Endothelial cell of umbilical vein (primary cell): ENCODE measurements around the gene ZFYVE28. TPM values are rescaled to one million over a fixed set of nuclear protein-coding genes. Genes with fewer than 3 reads are reported as not detected.

Experiments
- BruUV-seq: library from RNA; stranded (reverse); fragments of 400-500 nt; replicated peaks from 2 replicates; lab custom pipeline; 2021; lab: Mats Ljungman, UMichigan
- CTCF ChIA-PET: fragments of 300-600, 350-600 bp; sonication (Branson Sonifier 250); formaldehyde crosslinking; loops from one replicate; lab custom pipeline; 2021; ENCODE audit warnings: antibody characterized with exemption, inconsistent platforms; lab: Charles Lee
- POLR2A ChIA-PET: fragments of 300-600, 350-600 bp; sonication (Branson Sonifier 250); formaldehyde crosslinking; loops from one replicate; lab custom pipeline; 2021; ENCODE audit warnings: antibody characterized with exemption, inconsistent platforms; lab: Charles Lee
- DNase-seq: peaks from one replicate; pipeline ENCODE4 v3.0.0-alpha.2; 2011; ENCODE audit warnings: low read depth, low spot score
- FAIRE-seq: peaks from 2 replicates; lab custom pipeline; 2011; peaks lifted over from hg19 to GRCh38; lab: Jason Lieb, UNC
- H2AFZ ChIP-seq: 2 replicates; pipeline ENCODE4 v1.6.0; 2012; ENCODE audit warnings: low read depth, low read length, control low read depth, inconsistent platforms
- H3K27ac ChIP-seq: 2 replicates; pipeline ENCODE4 v1.5.1; 2011; ENCODE audit warnings: low read depth, mild to moderate bottlenecking, control low read depth, low read length, moderate library complexity; ENCODE audit not compliant: insufficient read depth
- H3K27me3 ChIP-seq, 2 experiments: 2 replicates each; pipeline versions ENCODE4 v1.6.0 to v1.6.1; 2011; ENCODE audit warnings: low read length in 2 of 2, mixed read lengths in 1 of 2; ENCODE audit not compliant: control insufficient read depth in 2 of 2, insufficient read depth in 2 of 2
- H3K36me3 ChIP-seq, 2 experiments: 2 replicates in 1 of 2; 3 replicates in 1 of 2; pipeline ENCODE4 v1.5.1; 2011; ENCODE audit warnings: low read length in 2 of 2, mild to moderate bottlenecking in 1 of 2, moderate library complexity in 1 of 2; ENCODE audit not compliant: control insufficient read depth in 2 of 2, insufficient read depth in 2 of 2; ENCODE audit errors: extremely low read depth in 1 of 2
- H3K4me1 ChIP-seq: 3 replicates; pipeline ENCODE4 v1.5.1; 2011; ENCODE audit warnings: mild to moderate bottlenecking, low read length; ENCODE audit not compliant: control insufficient read depth, insufficient read depth; ENCODE audit errors: extremely low read depth
- H3K4me2 ChIP-seq: 2 replicates; pipeline ENCODE4 v1.6.1; 2011; ENCODE audit warnings: low read length, control low read depth, mixed read lengths; ENCODE audit not compliant: insufficient read depth
- H3K4me3 ChIP-seq, 3 experiments: fragments of 200-600 bp in 1 of 3; sonication (generic), shearing (Covaris generic) in 1 of 3; replicated peaks in 1 of 3; 2 replicates each; pipeline ENCODE4 v1.5.1; 2011 to 2016; ENCODE audit warnings: control low read depth in 3 of 3, low read length in 3 of 3, mild to moderate bottlenecking in 2 of 3, inconsistent platforms in 1 of 3, low read depth in 1 of 3, moderate library complexity in 1 of 3; ENCODE audit not compliant: insufficient read depth in 1 of 3
- H3K79me2 ChIP-seq: 2 replicates; pipeline ENCODE4 v1.6.0; 2012; ENCODE audit warnings: low read length, inconsistent platforms; ENCODE audit not compliant: control insufficient read depth, insufficient read depth
- H3K9ac ChIP-seq: replicated peaks from 2 replicates; pipeline ENCODE3; 2011; ENCODE audit warnings: low read length, control low read depth; ENCODE audit not compliant: insufficient read depth; ENCODE audit errors: extremely low read depth
- H3K9me1 ChIP-seq: replicated peaks from 3 replicates; pipeline ENCODE4 v1.6.0; 2011; ENCODE audit warnings: mild to moderate bottlenecking, low read length; ENCODE audit not compliant: control insufficient read depth, insufficient read depth; ENCODE audit errors: extremely low read depth
- H3K9me3 ChIP-seq: replicated peaks from 2 replicates; pipeline ENCODE4 v1.5.1; 2012; ENCODE audit warnings: low read length, inconsistent platforms; ENCODE audit not compliant: control insufficient read depth, insufficient read depth
- H4K20me1 ChIP-seq: replicated peaks from 2 replicates; pipeline ENCODE3; 2011; ENCODE audit warnings: mild to moderate bottlenecking, low read length; ENCODE audit not compliant: control insufficient read depth, insufficient read depth; ENCODE audit errors: extremely low read depth
- CTCF ChIP-seq, 2 donors: IDR thresholded peaks; 1 replicate in 1 of 2; 2 replicates in 1 of 2; pipeline ENCODE4 v1.5.1; 2011; ENCODE audit warnings: low read length in 2 of 2, mild to moderate bottlenecking in 2 of 2, moderate library complexity in 2 of 2, control low read depth in 1 of 2, inconsistent platforms in 1 of 2, low read depth in 1 of 2; ENCODE audit not compliant: insufficient read depth in 1 of 2; ENCODE audit errors: extremely low read depth in 1 of 2
- EZH2 ChIP-seq: IDR thresholded peaks from 2 replicates; pipeline ENCODE4 v1.6.1; 2012; ENCODE audit warnings: borderline replicate concordance, low read depth, mild to moderate bottlenecking, moderate library complexity, low read length, inconsistent platforms; ENCODE audit not compliant: severe bottlenecking
- FOS ChIP-seq: IDR thresholded peaks from 2 replicates; pipeline ENCODE4 v1.6.1; 2011; ENCODE audit warnings: mild to moderate bottlenecking, low read length, moderate library complexity, borderline replicate concordance; ENCODE audit not compliant: insufficient read depth
- GATA2 ChIP-seq: IDR thresholded peaks from 2 replicates; pipeline ENCODE4 v1.7.0; 2011; ENCODE audit warnings: low read depth, mild to moderate bottlenecking, moderate library complexity, mixed read lengths, low read length; ENCODE audit not compliant: insufficient read length, insufficient read depth
- JUN ChIP-seq: IDR thresholded peaks from 2 replicates; pipeline ENCODE4 v1.6.1; 2011; ENCODE audit warnings: borderline replicate concordance, low read depth; ENCODE audit not compliant: insufficient read length, insufficient read depth
- MAX ChIP-seq: IDR thresholded peaks from 2 replicates; pipeline ENCODE4 v1.6.1; 2011; ENCODE audit not compliant: insufficient read depth, insufficient read length
- MYC ChIP-seq: IDR thresholded peaks from one replicate; pipeline ENCODE4 v1.6.1; 2011; ENCODE audit warnings: mild to moderate bottlenecking, low read depth, low read length
- POLR2A ChIP-seq: IDR thresholded peaks from 2 replicates; pipeline ENCODE4 v1.6.1; 2012; ENCODE audit warnings: low read depth, mild to moderate bottlenecking, control low read depth, low read length
- POLR2AphosphoS5 ChIP-seq: IDR thresholded peaks from 2 replicates; pipeline ENCODE4 v1.6.1; 2012; ENCODE audit warnings: low read depth, mild to moderate bottlenecking, control low read depth, low read length, moderate library complexity; ENCODE audit not compliant: insufficient read depth
- dilution Hi-C: fragments of 300-500 bp; cut with MboI; formaldehyde crosslinking; loops from one replicate; pipeline ENCODE4 v1.15.0; 2019; ENCODE audit warnings: low sequenced_read_pairs; ENCODE audit not compliant: extremely low pct_ligation_motif_present
- intact Hi-C: fragments of 100-400 bp; cut with micrococcal nuclease; formaldehyde crosslinking; loops from one replicate; pipeline ENCODE4 v1.10.0; 2022
- polyA plus RNA-seq, 4 experiments: library from polyadenylated mRNA; depleted of rRNA in 3 of 4; stranded (reverse) in 3 of 4; unstranded in 1 of 4; fragments of >200 nt; gene quantifications; 2 replicates each; pipeline versions ENCODE4 v1.2.1 to v1.2.3, GENCODE V29; 2011 to 2012; ENCODE audit warnings: missing spikeins in 1 of 4
- total RNA-seq: library from RNA; stranded (reverse); gene quantifications from 2 replicates; pipeline ENCODE4 v1.2.3, GENCODE V29; 2021

The ZFYVE28 gene
- total and polyA plus RNA-seq, 2 donors (not counting 3 experiments of a cell fraction or from before 2014, with no cell fraction given), result 5.8 to 7.1 TPM

- Histone ChIP-seq H3K36me3 (no peaks in the 10 kb centered on the region), H4K20me1 (no peaks in the 10 kb centered on the region), H3K27ac (no peak overlapping the region), H3K4me2 (no peak overlapping the region), H3K9me3 (no peaks in the 10 kb centered on the region), H3K9ac (no peak overlapping the region), H3K79me2 (no peaks in the 10 kb centered on the region), H3K9me1 (no peaks in the 10 kb centered on the region), H3K27me3 (no peaks in the 10 kb centered on the region), H2AFZ (no peak overlapping the region), H3K4me1 (no peaks in the 10 kb centered on the region), H3K4me3 (no peak overlapping the region)
- dilution Hi-C loops, result no loop called here
- DNase-seq, result no peak
- no peak for FAIRE-seq
- POLR2A ChIA-PET, result no interaction called here
- no TSS peak for BruUV-seq
- no peak for TF ChIP-seq POLR2AphosphoS5
- TF ChIP-seq CTCF (IDR thresholded peaks at IDR 0.05; ENCODE audit: extremely low read depth in 1 of 2, insufficient read depth in 1 of 2, low read depth in 1 of 2, low read length in 2 of 2), result no peak
- TF ChIP-seq FOS, result no peak
- TF ChIP-seq GATA2, result no peak
- TF ChIP-seq MAX, result no peak
- no peak for TF ChIP-seq POLR2A
- TF ChIP-seq MYC, result no peak
- TF ChIP-seq JUN, result no peak
- no peak for TF ChIP-seq EZH2
- CTCF ChIA-PET, result interaction anchor here (0.8 kb wide), 1 partner anchor 15 kb away, joined by 3 read pairs; no protein-coding TSS in a partner anchor
- intact Hi-C loops, result no loop called here
Measured at GRCh38 chr4:2304877-2305561, 113.4 kb downstream of the ZFYVE28 start.
